SJSA1 (cell line): ENCODE results near the gene FIGNL2. TPM values are rescaled to one million over a fixed set of nuclear protein-coding genes. Genes with fewer than 3 reads are reported as not detected.
"Not testable (repeated sequence)": the region's sequence is repeated elsewhere in the genome, so short reads cannot be mapped to it uniquely, and the experiment has no call there.

Experiments used
- DNase-seq, 2 experiments: peaks; one replicate each; pipeline ENCODE4 v3.0.0-alpha.2; 2015 to 2020; ENCODE audit warnings: low spot score in 2 of 2, low read depth in 1 of 2
- H3K27ac ChIP-seq: fragments of 250-450 bp; sonication (Bioruptor Pico); 2 replicates; pipeline ENCODE4 v1.5.1; 2020; ENCODE audit warnings: mild to moderate bottlenecking, moderate library complexity
- H3K27me3 ChIP-seq: fragments of 250-450 bp; sonication (Bioruptor Pico); replicated peaks from 2 replicates; pipeline ENCODE4 v1.5.1; 2020; ENCODE audit warnings: mild to moderate bottlenecking, moderate library complexity
- H3K36me3 ChIP-seq: fragments of 250-450 bp; sonication (Bioruptor Pico); 2 replicates; pipeline ENCODE4 v1.5.1; 2020; ENCODE audit warnings: mild to moderate bottlenecking
- H3K4me1 ChIP-seq: fragments of 250-450 bp; sonication (Bioruptor Pico); replicated peaks from 2 replicates; pipeline ENCODE4 v1.6.1; 2021; ENCODE audit warnings: mild to moderate bottlenecking
- H3K4me3 ChIP-seq: fragments of 250-450 bp; sonication (Bioruptor Pico); 2 replicates; pipeline ENCODE4 v1.5.1; 2020; ENCODE audit warnings: mild to moderate bottlenecking
- H3K9me3 ChIP-seq: fragments of 250-450 bp; sonication (Bioruptor Pico); replicated peaks from 2 replicates; pipeline ENCODE4 v1.5.1; 2020; ENCODE audit warnings: mild to moderate bottlenecking
- total RNA-seq: library from RNA; depleted of rRNA; stranded (reverse); fragments of >200 nt; shearing (Covaris generic); gene quantifications from 2 replicates; pipeline ENCODE4 v1.2.3, GENCODE V29; 2014

Gene FIGNL2
- total RNA-seq, 1 experiment from 2014 or later, result not detected

DNA sequence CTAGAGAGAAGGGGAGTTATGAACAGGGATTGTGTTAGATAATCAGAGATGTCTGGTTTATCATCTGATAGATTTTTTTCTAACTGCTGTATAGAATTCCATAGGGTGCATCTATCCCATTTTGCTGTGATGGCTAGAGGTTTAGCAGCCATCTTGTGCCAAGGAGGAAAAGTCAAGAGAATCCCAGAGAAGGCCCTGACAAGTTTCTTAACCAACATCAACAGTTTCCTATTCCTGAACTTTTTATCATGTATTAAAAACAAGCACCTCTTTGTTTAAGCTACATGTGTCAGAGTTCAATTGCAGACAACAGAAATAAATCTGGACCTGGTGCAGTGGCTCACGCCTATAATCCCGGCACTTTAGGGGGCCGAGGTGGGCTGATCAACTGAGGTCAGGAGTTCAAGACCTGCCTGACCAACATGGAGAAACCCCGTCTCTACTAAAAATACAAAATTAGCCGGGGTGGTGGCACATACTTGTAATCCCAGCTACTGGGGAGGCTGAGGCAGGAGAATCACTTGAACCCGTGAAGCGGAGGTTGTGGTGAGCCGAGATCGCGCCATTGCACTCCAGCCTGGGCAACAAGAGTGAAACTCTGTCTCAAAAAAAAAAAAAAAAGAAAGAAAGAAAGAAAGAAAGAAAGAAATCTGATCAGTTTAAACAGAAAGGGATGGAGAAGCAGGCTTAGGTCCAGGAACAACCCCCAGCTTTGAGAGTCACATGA, 36.9 kb upstream of the FIGNL2 start:
- DNase-seq, H3K27ac ChIP-seq, H3K4me1 ChIP-seq, H3K27me3 ChIP-seq, H3K4me3 ChIP-seq, H3K36me3 ChIP-seq, H3K9me3 ChIP-seq: not testable (repeated sequence)

DNA sequence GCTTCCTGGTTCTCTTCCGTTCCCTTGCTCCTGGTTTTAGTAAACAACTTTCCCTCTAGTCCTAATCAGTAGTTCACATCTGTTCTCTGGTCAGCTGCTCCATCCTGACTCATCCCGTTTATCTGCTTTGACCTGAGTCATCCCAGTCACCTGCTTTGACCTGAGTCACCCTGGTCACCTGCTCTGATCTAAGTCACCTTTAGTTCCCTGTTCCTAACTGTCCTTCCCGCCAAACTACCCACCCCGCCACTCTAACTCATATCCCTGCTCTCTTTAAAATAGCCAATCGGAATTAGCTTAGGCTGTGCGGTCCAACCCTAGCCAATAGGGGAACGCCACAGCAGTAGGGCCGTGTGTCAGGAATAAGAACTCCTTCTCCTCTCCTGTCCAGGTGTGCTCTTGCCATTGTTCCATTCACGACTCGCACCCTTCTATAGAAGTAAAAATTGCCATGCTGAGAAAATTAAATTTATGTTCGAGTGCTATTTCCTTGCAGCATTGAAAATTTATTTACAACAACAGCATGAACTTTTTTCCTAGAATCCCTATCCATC, 36.2 kb upstream of the FIGNL2 start:
- no peak for DNase-seq
- Histone ChIP-seq H3K27me3 (no peaks in the 10 kb centered on the region), H3K4me1 (no peaks in the 10 kb centered on the region), H3K4me3 (no peak overlapping the region), H3K27ac (no peak overlapping the region), H3K36me3 (no peaks in the 10 kb centered on the region), H3K9me3 (no peaks in the 10 kb centered on the region; the same call in 1 of the 2 replicates)

GRCh38 chr12:51883998-51884675, 35.6 kb upstream of the FIGNL2 start:
- Histone ChIP-seq H3K4me1 (no peaks in the 10 kb centered on the region), H3K27me3 (0 out of 2 replicates have a peak, but pooled peaks cover under 1% of the 10 kb centered on the region), H3K4me3 (no peak overlapping the region), H3K36me3 (no peaks in the 10 kb centered on the region), H3K9me3 (no peaks in the 10 kb centered on the region; the same call in 1 of the 2 replicates), H3K27ac (no peak overlapping the region)
- DNase-seq, result no peak

DNA sequence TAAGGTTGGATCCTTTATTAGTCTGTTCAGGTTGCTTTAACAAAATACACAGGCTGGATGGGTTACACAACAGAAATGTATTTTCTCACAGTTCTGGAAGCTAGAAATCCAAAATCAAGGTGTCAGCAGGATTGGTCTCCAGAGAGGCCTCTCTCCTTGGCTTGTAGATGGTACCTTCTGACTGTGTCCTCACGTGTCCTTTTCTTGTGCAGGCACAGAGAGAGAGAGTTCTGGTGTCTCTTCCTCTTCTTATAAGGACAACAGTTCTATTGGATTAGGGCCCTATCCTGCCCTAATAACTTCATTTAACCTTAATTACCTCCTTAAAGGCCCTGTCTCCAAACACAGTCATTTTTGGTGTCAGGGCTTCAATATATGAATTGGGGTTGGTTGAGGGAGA, 34.8 kb upstream of the FIGNL2 start:
- H3K9me3 ChIP-seq, result no peaks in the 10 kb centered on the region; the same call in 1 of the 2 replicates
- H3K4me1 ChIP-seq, result no peaks in the 10 kb centered on the region
- H3K27me3 ChIP-seq, result 0 out of 2 replicates have a peak, but pooled peaks cover 5% of the 10 kb centered on the region
- no peaks in the 10 kb centered on the region for H3K36me3 ChIP-seq
- no peak overlapping the region for H3K27ac ChIP-seq
- no peak overlapping the region for H3K4me3 ChIP-seq
- no peak for DNase-seq

- Histone ChIP-seq H3K36me3 (no peaks in the 10 kb centered on the region), H3K27ac (no peak overlapping the region), H3K9me3 (no peaks in the 10 kb centered on the region), H3K27me3 (0 out of 2 replicates have a peak, but pooled peaks cover 7% of the 10 kb centered on the region), H3K4me1 (no peaks in the 10 kb centered on the region), H3K4me3 (no peak overlapping the region)
- no peak for DNase-seq
Measured at GRCh38 chr12:51879102-51879501, 30.6 kb upstream of the FIGNL2 start.

DNA sequence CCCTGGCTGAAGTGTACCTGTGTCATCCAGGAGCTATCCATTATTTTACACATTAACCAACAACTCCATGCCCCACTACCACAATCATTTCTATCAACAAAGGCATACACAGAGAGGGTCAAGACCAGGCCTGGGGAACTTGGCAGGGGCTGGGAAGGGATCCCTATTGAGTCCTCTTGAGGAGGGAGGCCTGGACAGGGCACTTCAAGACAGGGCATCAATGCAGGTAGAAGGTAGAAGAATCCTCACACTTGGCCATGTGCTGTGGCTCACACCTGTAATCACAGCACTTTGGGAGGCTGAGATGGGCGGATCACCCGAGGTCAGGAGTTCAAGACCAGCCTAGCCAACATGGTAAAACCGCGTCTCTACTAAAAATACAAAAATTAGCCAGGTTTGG, 26.0 kb upstream of the FIGNL2 start:
- no peak for DNase-seq
- peaks cover 19% of the 10 kb centered on the region for H3K27me3 ChIP-seq
- H3K9me3 ChIP-seq, result no peaks in the 10 kb centered on the region
- H3K4me1 ChIP-seq, result no peaks in the 10 kb centered on the region
- no peak overlapping the region for H3K27ac ChIP-seq
- H3K36me3 ChIP-seq, result no peaks in the 10 kb centered on the region
- no peak overlapping the region for H3K4me3 ChIP-seq

- peaks cover 22% of the 10 kb centered on the region for H3K27me3 ChIP-seq
- H3K9me3 ChIP-seq, result no peaks in the 10 kb centered on the region
- H3K27ac ChIP-seq, result no peak overlapping the region
- no peak for DNase-seq
- H3K4me3 ChIP-seq, result no peak overlapping the region
- H3K36me3 ChIP-seq, result no peaks in the 10 kb centered on the region
- H3K4me1 ChIP-seq, result peaks cover 1% of the 10 kb centered on the region; the same call in 1 of the 2 replicates
Measured at GRCh38 chr12:51874000-51874399, 25.5 kb upstream of the FIGNL2 start.

- Histone ChIP-seq H3K9me3 (no peaks in the 10 kb centered on the region), H3K27ac (no peak overlapping the region), H3K36me3 (no peaks in the 10 kb centered on the region), H3K4me3 (no peak overlapping the region), H3K27me3 (peaks cover 25% of the 10 kb centered on the region), H3K4me1 (peaks cover 3% of the 10 kb centered on the region; the same call in 1 of the 2 replicates)
- no peak for DNase-seq
Measured at GRCh38 chr12:51873251-51873994, 24.9 kb upstream of the FIGNL2 start.

DNA sequence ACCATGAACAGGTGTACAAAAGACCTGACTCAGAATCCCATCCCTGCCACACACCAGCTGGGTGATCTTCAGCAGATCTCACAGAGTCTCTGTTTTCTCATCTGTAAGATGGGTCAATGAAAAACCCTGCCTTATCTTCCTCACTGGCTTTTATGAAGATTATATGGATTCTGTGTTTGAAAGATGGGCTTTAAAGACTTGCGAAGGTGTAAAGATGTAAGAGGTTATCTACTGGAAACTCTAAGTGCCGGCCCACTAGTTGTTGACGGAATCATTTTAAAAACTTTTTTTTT, 24.1 kb upstream of the FIGNL2 start:
- no peaks in the 10 kb centered on the region for H3K9me3 ChIP-seq
- H3K27ac ChIP-seq, result no peak overlapping the region
- H3K36me3 ChIP-seq, result no peaks in the 10 kb centered on the region
- peaks cover 26% of the 10 kb centered on the region for H3K27me3 ChIP-seq
- DNase-seq, result no peak
- peaks cover 3% of the 10 kb centered on the region; the same call in 1 of the 2 replicates for H3K4me1 ChIP-seq
- H3K4me3 ChIP-seq, result no peak overlapping the region

- H3K27ac ChIP-seq, result no peak overlapping the region
- DNase-seq, result no peak
- no peaks in the 10 kb centered on the region for H3K9me3 ChIP-seq
- H3K27me3 ChIP-seq, result peaks cover 26% of the 10 kb centered on the region
- no peaks in the 10 kb centered on the region for H3K36me3 ChIP-seq
- H3K4me1 ChIP-seq, result peaks cover 3% of the 10 kb centered on the region; the same call in 1 of the 2 replicates
- H3K4me3 ChIP-seq, result no peak overlapping the region
Measured at GRCh38 chr12:51871918-51872688, 23.6 kb upstream of the FIGNL2 start.

- Histone ChIP-seq H3K4me3 (no peak overlapping the region), H3K36me3 (no peaks in the 10 kb centered on the region), H3K4me1 (peaks cover 3% of the 10 kb centered on the region; the same call in 1 of the 2 replicates), H3K9me3 (no peaks in the 10 kb centered on the region), H3K27ac (no peak overlapping the region), H3K27me3 (peaks cover 26% of the 10 kb centered on the region)
- no peak for DNase-seq
Measured at GRCh38 chr12:51871126-51871525, 22.6 kb upstream of the FIGNL2 start.

- Histone ChIP-seq H3K27me3 (peaks cover 26% of the 10 kb centered on the region), H3K4me1 (peaks cover 3% of the 10 kb centered on the region; the same call in 1 of the 2 replicates), H3K4me3 (no peak overlapping the region), H3K36me3 (no peaks in the 10 kb centered on the region), H3K9me3 (no peaks in the 10 kb centered on the region), H3K27ac (no peak overlapping the region)
- DNase-seq, result no peak
Measured at GRCh38 chr12:51870504-51870903, 22.0 kb upstream of the FIGNL2 start.

GRCh38 chr12:51869931-51870330, 21.4 kb upstream of the FIGNL2 start:
- H3K4me1 ChIP-seq, result peaks cover 3% of the 10 kb centered on the region; the same call in 1 of the 2 replicates
- no peak for DNase-seq
- no peak overlapping the region for H3K4me3 ChIP-seq
- peaks cover 32% of the 10 kb centered on the region for H3K27me3 ChIP-seq
- H3K36me3 ChIP-seq, result no peaks in the 10 kb centered on the region
- H3K27ac ChIP-seq, result no peak overlapping the region
- H3K9me3 ChIP-seq, result no peaks in the 10 kb centered on the region
